Right lobe of liver (tissue), 4 donors: ENCODE measurements around the gene SNTB2.

ENCODE experiments used
- CTCF ChIP-seq, 4 donors: fragments of 200-600 bp in 3 of 4; fragments of 450-650 bp in 1 of 4; IDR thresholded peaks; one replicate each; pipeline versions ENCODE4 v1.5.1 to v1.8.0; 2016 to 2022; ENCODE audit warnings: antibody characterized with exemption in 4 of 4, mild to moderate bottlenecking in 2 of 4
- POLR2A ChIP-seq: fragments of 450-650 bp; IDR thresholded peaks from one replicate; pipeline ENCODE4 v1.6.1; 2017; ENCODE audit warnings: antibody characterized with exemption, mild to moderate bottlenecking
- donor health status: DM: no; HTN: no; CAD: no.
- donor health status: DM: no; HTN: no; CAD: no.
- donor health status: DM: no; HTN: yes; CAD: no.

- TF ChIP-seq CTCF (IDR thresholded peaks at IDR 0.05) (no peak), POLR2A (no peak)
Measured at GRCh38 chr16:69234460-69234859, 47.5 kb downstream of the SNTB2 start.
